Measurements from ENCODE around the gene PLG. TPM values are rescaled to one million over a fixed set of nuclear protein-coding genes. Genes with fewer than 3 reads are reported as not detected.
"Not testable (repeated sequence)": the region's sequence is repeated elsewhere in the genome, so short reads cannot be mapped to it uniquely, and the experiment has no call there.

Gene PLG
- total RNA-seq, 1 donor from 2014 or later, result not detected

- intact Hi-C loops (cut with micrococcal nuclease), result no loop called here
- peak; percentile 49 for TF ChIP-seq CTCF (IDR thresholded peaks at IDR 0.05; ENCODE audit: borderline replicate concordance)
- no peaks in the 10 kb centered on the region for H3K4me1 ChIP-seq
- H3K36me3 ChIP-seq, result no peaks in the 10 kb centered on the region
- H3K4me3 ChIP-seq, result no peak overlapping the region
- peaks cover 12% of the 10 kb centered on the region for H3K9me3 ChIP-seq (replicated peaks)
- no peak overlapping the region for H3K27ac ChIP-seq (replicated peaks)
- H3K27me3 ChIP-seq (ENCODE audit: low read depth), result peaks cover 50% of the 10 kb centered on the region
- no peak for DNase-seq
Observed at GRCh38 chr6:160667639-160668481, 34.2 kb upstream of the PLG start.

GRCh38 chr6:160668589-160668988 lies 33.5 kb upstream of the PLG start:
- TF ChIP-seq CTCF (IDR thresholded peaks at IDR 0.05; ENCODE audit: borderline replicate concordance), result no peak
- H3K36me3 ChIP-seq, result no peaks in the 10 kb centered on the region
- H3K27ac ChIP-seq (replicated peaks), result no peak overlapping the region
- DNase-seq, result no peak
- H3K4me3 ChIP-seq, result no peak overlapping the region
- no peaks in the 10 kb centered on the region for H3K4me1 ChIP-seq
- intact Hi-C loops (cut with micrococcal nuclease), result no loop called here
- H3K9me3 ChIP-seq (replicated peaks), result peaks cover 19% of the 10 kb centered on the region
- peaks cover 44% of the 10 kb centered on the region for H3K27me3 ChIP-seq (ENCODE audit: low read depth)

GRCh38 chr6:160676418-160676817 lies 25.6 kb upstream of the PLG start:
- intact Hi-C loops (cut with micrococcal nuclease); H3K36me3 ChIP-seq; H3K27ac ChIP-seq (replicated peaks); H3K4me1 ChIP-seq; DNase-seq; H3K4me3 ChIP-seq: not testable (repeated sequence)
- Histone ChIP-seq H3K27me3 (ENCODE audit: low read depth) (peaks cover 24% of the 10 kb centered on the region), H3K9me3 (replicated peaks) (peaks cover 23% of the 10 kb centered on the region)

GRCh38 chr6:160678230-160678629 lies 23.8 kb upstream of the PLG start:
- intact Hi-C loops (cut with micrococcal nuclease), result no loop called here
- peaks cover 6% of the 10 kb centered on the region for H3K4me1 ChIP-seq
- peaks cover 8% of the 10 kb centered on the region for H3K9me3 ChIP-seq (replicated peaks)
- H3K27me3 ChIP-seq (ENCODE audit: low read depth), result peaks cover 24% of the 10 kb centered on the region
- H3K36me3 ChIP-seq, result no peaks in the 10 kb centered on the region
- no peak overlapping the region for H3K4me3 ChIP-seq
- TF ChIP-seq CTCF (IDR thresholded peaks at IDR 0.05; ENCODE audit: borderline replicate concordance), result no peak
- no peak for DNase-seq
- no peak overlapping the region for H3K27ac ChIP-seq (replicated peaks)

- Histone ChIP-seq H3K4me3 (peak overlapping the region; percentile 25), H3K9me3 (replicated peaks) (peaks cover 1% of the 10 kb centered on the region), H3K36me3 (no peaks in the 10 kb centered on the region), H3K27ac (replicated peaks) (no peak overlapping the region), H3K4me1 (peaks cover 6% of the 10 kb centered on the region), H3K27me3 (ENCODE audit: low read depth) (peaks cover 24% of the 10 kb centered on the region)
- no peak for DNase-seq
- intact Hi-C loops (cut with micrococcal nuclease), result no loop called here
- TF ChIP-seq CTCF (IDR thresholded peaks at IDR 0.05; ENCODE audit: borderline replicate concordance), result no peak
Observed at GRCh38 chr6:160678744-160679401, 23.2 kb upstream of the PLG start.

GRCh38 chr6:160679402-160679769 lies 22.7 kb upstream of the PLG start:
- Histone ChIP-seq H3K9me3 (replicated peaks) (no peaks in the 10 kb centered on the region), H3K4me3 (peak overlapping the region; percentile 25), H3K36me3 (no peaks in the 10 kb centered on the region), H3K27me3 (ENCODE audit: low read depth) (peaks cover 24% of the 10 kb centered on the region), H3K27ac (replicated peaks) (no peak overlapping the region), H3K4me1 (peaks cover 6% of the 10 kb centered on the region)
- no peak for TF ChIP-seq CTCF (IDR thresholded peaks at IDR 0.05; ENCODE audit: borderline replicate concordance)
- no peak for DNase-seq
- intact Hi-C loops (cut with micrococcal nuclease), result no loop called here

GRCh38 chr6:160685101-160685761 lies 16.8 kb upstream of the PLG start:
- H3K27ac ChIP-seq (replicated peaks); H3K4me3 ChIP-seq; DNase-seq; intact Hi-C loops (cut with micrococcal nuclease); H3K36me3 ChIP-seq; H3K9me3 ChIP-seq (replicated peaks); H3K4me1 ChIP-seq: not testable (repeated sequence)
- peaks cover 15% of the 10 kb centered on the region for H3K27me3 ChIP-seq (ENCODE audit: low read depth)
